ENCODE measurements around the gene RASA3.

RASA3 gene

GRCh38 chr13:113952151-113952982, 180.1 kb downstream of the RASA3 start:
- DNase-seq (ENCODE audit: low spot score): no peak

GRCh38 chr13:113951246-113951999, 181.0 kb downstream of the RASA3 start:
- DNase-seq (ENCODE audit: low spot score): peak; percentile 81

GRCh38 chr13:113950451-113951245, 181.8 kb downstream of the RASA3 start:
- no peak for DNase-seq (ENCODE audit: low spot score)

- DNase-seq (ENCODE audit: low spot score): peak; percentile 43
Measured at GRCh38 chr13:113949546-113949945, 182.9 kb downstream of the RASA3 start.

- DNase-seq (ENCODE audit: low spot score): no peak
Measured at GRCh38 chr13:113948034-113948742, 184.2 kb downstream of the RASA3 start.

GRCh38 chr13:113947311-113948033, 185.0 kb downstream of the RASA3 start:
- DNase-seq (ENCODE audit: low spot score): peak; percentile 42

GRCh38 chr13:113946409-113947181, 185.8 kb downstream of the RASA3 start:
- no peak for DNase-seq (ENCODE audit: low spot score)

GRCh38 chr13:113945857-113946408, 186.5 kb downstream of the RASA3 start:
- no peak for DNase-seq (ENCODE audit: low spot score)

GRCh38 chr13:113943821-113944565, 188.4 kb downstream of the RASA3 start:
- DNase-seq (ENCODE audit: low spot score): no peak

- DNase-seq (ENCODE audit: low spot score): no peak
Measured at GRCh38 chr13:113942591-113943103, 189.8 kb downstream of the RASA3 start.

- DNase-seq (ENCODE audit: low spot score): no peak
Measured at GRCh38 chr13:113941571-113942191, 190.7 kb downstream of the RASA3 start.

GRCh38 chr13:113939944-113940297, 192.5 kb downstream of the RASA3 start:
- no peak for DNase-seq (ENCODE audit: low spot score)

GRCh38 chr13:113939129-113939943, 193.1 kb downstream of the RASA3 start:
- DNase-seq (ENCODE audit: low spot score): no peak

- DNase-seq (ENCODE audit: low spot score): no peak
Measured at GRCh38 chr13:113938716-113939115, 193.7 kb downstream of the RASA3 start.

GRCh38 chr13:113938246-113938645, 194.2 kb downstream of the RASA3 start:
- no peak for DNase-seq (ENCODE audit: low spot score)

- DNase-seq (ENCODE audit: low spot score): no peak
Measured at GRCh38 chr13:113937527-113938180, 194.8 kb downstream of the RASA3 start.

- no peak for DNase-seq (ENCODE audit: low spot score)
Measured at GRCh38 chr13:113937073-113937472, 195.3 kb downstream of the RASA3 start.
